Heart right ventricle (tissue), 16 donors: Measurements from ENCODE around the gene GRIK4. TPM values are rescaled to one million over a fixed set of nuclear protein-coding genes. Genes with fewer than 3 reads are reported as not detected.

Experiments used
- ATAC-seq, 8 donors: fragments of 200-7000 bp; cut with Tn5 transposase; one replicate each; pipeline ENCODE4 v1.9.1; 2020; ENCODE audit warnings: mild to moderate bottlenecking in 8 of 8, moderate library complexity in 8 of 8, moderate number of reproducible peaks in 1 of 8
- DNase-seq, 2 donors: peaks; one replicate each; pipeline ENCODE4 v3.0.0-alpha.2; 2020
- H3K27ac ChIP-seq, 10 donors: fragments of 200-600 bp; sonication (generic) in 2 of 10; one replicate each; pipeline versions ENCODE4 v1.5.0 to v1.8.0; 2020 to 2022; ENCODE audit warnings: mild to moderate bottlenecking in 3 of 10
- H3K27me3 ChIP-seq, 7 donors: fragments of 200-600 bp; one replicate each; pipeline ENCODE4 v1.8.0; 2021 to 2022; ENCODE audit warnings: mild to moderate bottlenecking in 2 of 7
- H3K36me3 ChIP-seq, 9 donors: fragments of 200-600 bp; sonication (generic) in 1 of 9; one replicate each; pipeline versions ENCODE4 v1.5.0 to v1.8.0; 2020 to 2022; ENCODE audit warnings: mild to moderate bottlenecking in 2 of 9
- H3K4me1 ChIP-seq, 9 donors: fragments of 200-600 bp; sonication (generic) in 1 of 9; one replicate each; pipeline versions ENCODE4 v1.5.0 to v1.8.0; 2020 to 2022; ENCODE audit warnings: mild to moderate bottlenecking in 4 of 9
- H3K4me3 ChIP-seq, 10 donors: fragments of 200-600 bp; sonication (generic) in 2 of 10; one replicate each; pipeline versions ENCODE4 v1.5.0 to v1.8.0; 2020 to 2022; ENCODE audit warnings: mild to moderate bottlenecking in 7 of 10, moderate library complexity in 2 of 10
- H3K9me3 ChIP-seq, 11 donors: fragments of 200-600 bp in 10 of 11; sonication (generic) in 2 of 11; one replicate each; pipeline versions ENCODE4 v1.5.0 to v1.8.0; 2013 to 2022; ENCODE audit warnings: mild to moderate bottlenecking in 2 of 11, control low read depth in 1 of 11, moderate library complexity in 1 of 11
- CTCF ChIP-seq, 9 donors: fragments of 200-600 bp; sonication (generic) in 2 of 9; IDR thresholded peaks; one replicate each; pipeline versions ENCODE4 v1.5.0 to v1.8.0; 2021 to 2022; ENCODE audit warnings: antibody characterized with exemption in 9 of 9, mild to moderate bottlenecking in 5 of 9, moderate library complexity in 1 of 9
- WGBS, 2 donors: extraction: QIAGEN DNeasy Blood & Tissue Kit; methylation state at CpG; one replicate each; pipeline ENCODE4 v1.1.7; 2013; ENCODE audit warnings: inconsistent platforms in 1 of 2; 5-methylcytosine and 5-hydroxymethylcytosine counted together
- intact Hi-C, 10 donors: fragments of 100-400 bp; cut with DNase I; formaldehyde crosslinking; loops; one replicate each; pipeline versions ENCODE4 v1.11.1 to v1.14.2; 2022
- polyA plus RNA-seq, 2 donors: library from polyadenylated mRNA; stranded (reverse); fragments of 200-250 nt; gene quantifications; one replicate each; pipeline ENCODE4 v1.2.3, GENCODE V29; 2013
- total RNA-seq, 10 donors: library from RNA; stranded (reverse); fragmentation: NEBNext Ultra II Directional in 3 of 10; extraction: Animal tissue kit (Norgen Biotek cat#: 25700) in 3 of 10; gene quantifications; one replicate each; pipeline versions ENCODE4 v1.2.1 to v1.2.4, GENCODE V29; 2021 to 2023
- donor health status: Arrhythmogenic right ventricular cardiomyopathy.
- donor health status: ischemic (EF 13 %, LVEDD 7.1; RV severe dilation, severe dysfunction).
- donor health status: healthy with polysubstance abuse.
- donor health status: DM: no; HTN: yes; CAD: no.
- donor health status: DM: no; HTN: no; CAD: no.
- donor health status: ischemic (EF 25% LVEDD 6.9; RV normal size, moderate dysfunction).
- donor health status: ischemic (EF 25% LVEDD 5.7; RV mildly dilated, moderate dysfunction).
- donor health status: healthy.
- donor health status: DM: yes; HTN: yes; CAD: no.
- donor health status: Ischemic cardiomyopathy.
- donor health status: ischemic (EF 35%, LVEDD 5.7; RV mildly dilated, moderate dysfunction).
- donor health status: nonischemic (EF 11% LVEDD 7.7; RV severe dilation, severe dysfunction).
- donor health status: DM: yes; HTN: yes; CAD: no.
- donor health status: PGD.
- donor health status: ischemic (EF 29% LVEDD 5.4; RV normal size, mild dysfunction).
- donor health status: nonischemic (EF 23%, LVEDD 6.1; RV moderate dilation, normal function).

GRIK4 gene
- total and polyA plus RNA-seq, 12 donors: 0.01 to 0.85 (median 0.37) TPM; not detected in 6

- peaks cover 4 to 38% (median 21%) of the 10 kb centered on the region in 9 donors for H3K4me1 ChIP-seq
- WGBS, 2 donors: 27 to 28% methylated on average over 15 of the region's 15 CpGs
- ATAC-seq (peak; percentile 92 to 99 (median 97)), DNase-seq (peak; percentile 87 to 89)
- intact Hi-C loops: loop anchor here in 1 of 10 donors (5.0 kb wide), 1 partner anchor 36 kb away; the partner anchor contains the start of gene GRIK4
- peak in 5 of 9 donors; percentile 10 to 38 (median 24) for TF ChIP-seq CTCF (IDR thresholded peaks at IDR 0.05)
- peak overlapping the region; percentile 50 to 87 (median 72) for H3K27ac ChIP-seq
- peaks cover 0 to 9% (median 0%) of the 10 kb centered on the region in 7 donors for H3K27me3 ChIP-seq
- no peak overlapping the region for H3K4me3 ChIP-seq
- no peaks in the 10 kb centered on the region for H3K9me3 ChIP-seq
- H3K36me3 ChIP-seq: no peaks in the 10 kb centered on the region
Measured at GRCh38 chr11:120547811-120548681, 36.5 kb downstream of the GRIK4 start.

GRCh38 chr11:120548682-120549209 lies 37.2 kb downstream of the GRIK4 start:
- WGBS, 2 donors: 75% methylated on average over 6 of the region's 6 CpGs
- TF ChIP-seq CTCF (IDR thresholded peaks at IDR 0.05): peak in 1 of 9 donors; percentile 3

GRCh38 chr11:120549346-120549745 lies 37.8 kb downstream of the GRIK4 start:
- Histone ChIP-seq H3K27ac (no peak overlapping the region), H3K27me3 (peaks cover 0 to 9% (median 0%) of the 10 kb centered on the region in 7 donors), H3K9me3 (no peaks in the 10 kb centered on the region), H3K4me3 (no peak overlapping the region), H3K36me3 (no peaks in the 10 kb centered on the region), H3K4me1 (peaks cover 4 to 37% (median 21%) of the 10 kb centered on the region in 9 donors)
- DNase-seq (no peak), ATAC-seq (no peak)
- WGBS, 2 donors: 81 to 90% methylated on average over 11 of the region's 11 CpGs
- no peak for TF ChIP-seq CTCF (IDR thresholded peaks at IDR 0.05)
- intact Hi-C loops: loop anchor here in 1 of 10 donors (5.0 kb wide), 1 partner anchor 37 kb away; the partner anchor contains the start of gene GRIK4

More at GRCh38 chr11:120548682-120549209, 37.2 kb downstream of the GRIK4 start:
- peaks cover 0 to 9% (median 0%) of the 10 kb centered on the region in 7 donors for H3K27me3 ChIP-seq
- H3K4me1 ChIP-seq: peaks cover 4 to 38% (median 21%) of the 10 kb centered on the region in 9 donors
- intact Hi-C loops: loop anchor here in 1 of 10 donors (5.0 kb wide), 1 partner anchor 36 kb away; the partner anchor contains the start of gene GRIK4
- ATAC-seq (no peak), DNase-seq (no peak)
- H3K4me3 ChIP-seq: no peak overlapping the region
- peak overlapping the region in 9 of 10 donors; percentile 46 to 87 (median 75) for H3K27ac ChIP-seq
- no peaks in the 10 kb centered on the region for H3K36me3 ChIP-seq
- no peaks in the 10 kb centered on the region for H3K9me3 ChIP-seq

- no peaks in the 10 kb centered on the region for H3K9me3 ChIP-seq
- H3K4me1 ChIP-seq: peaks cover 4 to 37% (median 22%) of the 10 kb centered on the region in 9 donors
- TF ChIP-seq CTCF (IDR thresholded peaks at IDR 0.05): no peak
- ATAC-seq (no peak), DNase-seq (no peak)
- no peaks in the 10 kb centered on the region for H3K36me3 ChIP-seq
- peaks cover 0 to 9% (median 0%) of the 10 kb centered on the region in 7 donors for H3K27me3 ChIP-seq
- no peak overlapping the region for H3K4me3 ChIP-seq
- intact Hi-C loops: no loop called here
- WGBS, 2 donors: 72 to 79% methylated on average over 5 of the region's 5 CpGs
- no peak overlapping the region for H3K27ac ChIP-seq
Measured at GRCh38 chr11:120550007-120550406, 38.5 kb downstream of the GRIK4 start.
